T-cell (primary cell): Measurements from ENCODE around the gene ZSCAN1. TPM values are rescaled to one million over a fixed set of nuclear protein-coding genes. Genes with fewer than 3 reads are reported as not detected.

ENCODE experiments used
- ATAC-seq, 4 experiments: fragments of 200-7000 bp in 3 of 4; fragments of 150-1000 bp in 1 of 4; cut with Tn5 transposase; replicated peaks in 1 of 4; 1 replicate in 3 of 4; 2 replicates in 1 of 4; pipeline ENCODE4 v1.10.0; 2021; ENCODE audit warnings: moderate library complexity in 3 of 4, mild to moderate bottlenecking in 2 of 4, moderate number of reproducible peaks in 1 of 4
- CTCF ChIA-PET, 2 donors: fragments of 300-600 bp; sonication (Branson Sonifier 250); formaldehyde crosslinking; loops; one replicate each; lab custom pipeline; 2022; ENCODE audit warnings: antibody characterized with exemption in 2 of 2; lab: Charles Lee
- POLR2A ChIA-PET, 2 donors: fragments of 300-600 bp; sonication (Branson Sonifier 250); formaldehyde crosslinking; loops; one replicate each; lab custom pipeline; 2022; ENCODE audit warnings: antibody characterized with exemption in 2 of 2; lab: Charles Lee
- DNase-seq, 35 experiments: peaks; one replicate each; pipeline versions ENCODE4 v3.0.0 to v3.0.0-alpha.2; 2013 to 2023
- H3K27ac ChIP-seq: one replicate; pipeline ENCODE4 v1.5.1; 2013; ENCODE audit warnings: low read length
- H3K27me3 ChIP-seq, 2 experiments: replicated peaks in 1 of 2; 1 replicate in 1 of 2; 2 replicates in 1 of 2; pipeline versions ENCODE4 v1.6.1 to v1.7.0; 2013; ENCODE audit warnings: low read length in 1 of 2, mixed read lengths in 1 of 2; ENCODE audit not compliant: control insufficient read depth in 2 of 2, insufficient read depth in 2 of 2; ENCODE audit errors: extremely low read depth in 1 of 2
- H3K36me3 ChIP-seq, 2 donors: 1 replicate in 1 of 2; 2 replicates in 1 of 2; pipeline versions ENCODE4 v1.6.1 to v1.7.0; 2013; ENCODE audit warnings: low read length in 1 of 2; ENCODE audit not compliant: control insufficient read depth in 2 of 2, insufficient read depth in 1 of 2; ENCODE audit errors: extremely low read depth in 1 of 2
- H3K4me1 ChIP-seq, 2 experiments: 1 replicate in 1 of 2; 2 replicates in 1 of 2; pipeline versions ENCODE4 v1.6.1 to v1.7.0; 2013; ENCODE audit warnings: low read length in 2 of 2, mixed read lengths in 1 of 2; ENCODE audit not compliant: insufficient read depth in 2 of 2, control insufficient read depth in 1 of 2; ENCODE audit errors: extremely low read depth in 1 of 2
- H3K4me3 ChIP-seq, 2 donors: 1 replicate in 1 of 2; 2 replicates in 1 of 2; pipeline versions ENCODE4 v1.5.1 to v1.7.0; 2013; ENCODE audit warnings: mild to moderate bottlenecking in 2 of 2, low read length in 1 of 2, moderate library complexity in 1 of 2; ENCODE audit not compliant: control insufficient read depth in 1 of 2; ENCODE audit errors: extremely low read depth in 1 of 2
- H3K9me3 ChIP-seq: 2 replicates; pipeline ENCODE4 v1.7.0; 2013
- H3K27ac Mint-ChIP-seq, 2 donors: one replicate each; pipeline ENCODE4 v1.8.0; 2020 to 2021; ENCODE audit warnings: mild to moderate bottlenecking in 2 of 2, mixed read lengths in 2 of 2
- H3K27me3 Mint-ChIP-seq, 2 donors: one replicate each; pipeline ENCODE4 v1.8.0; 2021 to 2022; ENCODE audit warnings: mixed read lengths in 2 of 2
- H3K36me3 Mint-ChIP-seq: one replicate; pipeline ENCODE4 v1.8.0; 2021; ENCODE audit warnings: mixed read lengths
- H3K4me1 Mint-ChIP-seq, 3 donors: one replicate each; pipeline ENCODE4 v1.8.0; 2020 to 2022; ENCODE audit warnings: mixed read lengths in 3 of 3, mild to moderate bottlenecking in 1 of 3
- H3K4me3 Mint-ChIP-seq, 3 donors: one replicate each; pipeline ENCODE4 v1.8.0; 2020 to 2022; ENCODE audit warnings: mild to moderate bottlenecking in 3 of 3, mixed read lengths in 3 of 3, moderate library complexity in 3 of 3
- H3K9me3 Mint-ChIP-seq, 3 donors: one replicate each; pipeline ENCODE4 v1.8.0; 2020 to 2022; ENCODE audit warnings: mixed read lengths in 3 of 3
- WGBS: methylation state at CpG from one replicate; pipeline ENCODE4 v1.1.5; 2013; ENCODE audit warnings: missing lambda C conversion rate; ENCODE audit not compliant: insufficient coverage; 5-methylcytosine and 5-hydroxymethylcytosine counted together
- total RNA-seq, 35 experiments: library from RNA in 6 of 35; stranded (reverse) in 6 of 35; fragments of 120-200 nt in 1 of 35; gene quantifications; one replicate each; pipeline versions ENCODE4 v1.2.1 to v1.2.4 and lab custom pipeline; 2013 to 2026

The ZSCAN1 gene
- total RNA-seq, 5 donors from 2014 or later (not counting 1 experiment from before 2014, with no cell fraction given), result not detected

- no peak overlapping the region for H3K27ac Mint-ChIP-seq
- no peaks in the 10 kb centered on the region for H3K4me1 ChIP-seq
- no peak for ATAC-seq
- peaks cover 0 to 4% of the 10 kb centered on the region in 2 experiments for H3K27me3 ChIP-seq
- no peak overlapping the region for H3K4me3 Mint-ChIP-seq
- DNase-seq, result no peak
- ChIA-PET POLR2A (interaction anchor here in 1 of 2 donors (0.5 kb wide), 1 partner anchor 907 kb away, joined by 5 read pairs; no protein-coding TSS in a partner anchor), CTCF (no interaction called here)
- peaks cover 20% of the 10 kb centered on the region for H3K36me3 Mint-ChIP-seq
- WGBS, result no CpG with 5 or more reads among the region's 3 CpGs
- no peak overlapping the region for H3K4me3 ChIP-seq
- peaks cover 6 to 27% (median 23%) of the 10 kb centered on the region in 3 donors for H3K9me3 Mint-ChIP-seq
- H3K4me1 Mint-ChIP-seq, result no peaks in the 10 kb centered on the region
- peaks cover 4% of the 10 kb centered on the region for H3K9me3 ChIP-seq
- H3K36me3 ChIP-seq, result peaks cover 0 to 13% of the 10 kb centered on the region in 2 donors
- H3K27ac ChIP-seq, result no peak overlapping the region
- no peaks in the 10 kb centered on the region for H3K27me3 Mint-ChIP-seq
Measured at GRCh38 chr19:58083021-58083420, 49.2 kb downstream of the ZSCAN1 start.

- Histone ChIP-seq H3K9me3 (peaks cover 4% of the 10 kb centered on the region), H3K4me1 (no peaks in the 10 kb centered on the region), H3K27ac (no peak overlapping the region), H3K36me3 (peaks cover 0 to 15% of the 10 kb centered on the region in 2 donors), H3K4me3 (no peak overlapping the region), H3K27me3 (peaks cover 0 to 4% of the 10 kb centered on the region in 2 experiments)
- Mint-ChIP-seq H3K36me3 (peaks cover 21% of the 10 kb centered on the region), H3K4me3 (no peak overlapping the region), H3K9me3 (peaks cover 6 to 24% (median 22%) of the 10 kb centered on the region in 3 donors), H3K4me1 (no peaks in the 10 kb centered on the region), H3K27me3 (no peaks in the 10 kb centered on the region), H3K27ac (no peak overlapping the region)
- ChIA-PET POLR2A (no interaction called here), CTCF (no interaction called here)
- ATAC-seq (no peak), DNase-seq (no peak)
- WGBS, result 95% methylated on average over 66 of the region's 69 CpGs
Measured at GRCh38 chr19:58084596-58085347, 50.9 kb downstream of the ZSCAN1 start.

DNA sequence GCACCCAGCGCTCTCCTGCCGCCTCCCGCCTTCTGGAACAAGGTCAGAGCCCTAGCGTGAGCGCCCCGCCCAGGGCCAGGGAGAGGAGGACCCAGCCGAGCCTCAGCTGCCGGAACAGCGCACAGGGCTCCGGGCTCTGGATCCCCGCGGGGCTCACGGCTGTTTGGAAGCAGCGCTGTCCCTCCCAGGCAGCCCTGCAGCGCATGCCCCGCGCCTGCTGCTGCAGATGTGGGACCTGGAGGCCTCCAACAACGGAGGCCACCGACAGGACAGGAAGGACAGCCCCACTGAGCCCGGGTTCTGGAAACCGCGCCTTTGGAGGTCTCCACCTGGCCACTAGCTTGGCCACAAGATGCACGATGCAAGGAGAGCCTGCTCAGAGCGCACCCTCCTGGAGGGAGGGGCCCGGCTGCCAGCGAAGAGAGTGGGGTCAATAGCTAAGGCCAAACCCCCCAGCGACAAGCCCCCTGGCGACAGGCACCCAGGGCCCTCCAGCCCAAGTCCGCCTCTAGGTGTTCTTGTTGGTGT lies 51.6 kb downstream of the ZSCAN1 start:
- no peak overlapping the region for H3K27ac ChIP-seq
- peaks cover 0 to 4% of the 10 kb centered on the region in 2 experiments for H3K27me3 ChIP-seq
- peak overlapping the region in 1 of 2 donors; percentile 27 for H3K4me3 ChIP-seq
- Mint-ChIP-seq H3K4me1 (no peaks in the 10 kb centered on the region), H3K4me3 (no peak overlapping the region), H3K27ac (no peak overlapping the region), H3K9me3 (peaks cover 6 to 18% (median 16%) of the 10 kb centered on the region in 3 donors), H3K36me3 (peaks cover 21% of the 10 kb centered on the region), H3K27me3 (no peaks in the 10 kb centered on the region)
- H3K9me3 ChIP-seq, result peaks cover 4% of the 10 kb centered on the region
- H3K36me3 ChIP-seq, result peaks cover 0 to 15% of the 10 kb centered on the region in 2 donors
- ChIA-PET POLR2A (no interaction called here), CTCF (no interaction called here)
- no peaks in the 10 kb centered on the region for H3K4me1 ChIP-seq
- 92% methylated on average over 25 of the region's 29 CpGs for WGBS
- no peak for ATAC-seq
- no peak for DNase-seq

DNA sequence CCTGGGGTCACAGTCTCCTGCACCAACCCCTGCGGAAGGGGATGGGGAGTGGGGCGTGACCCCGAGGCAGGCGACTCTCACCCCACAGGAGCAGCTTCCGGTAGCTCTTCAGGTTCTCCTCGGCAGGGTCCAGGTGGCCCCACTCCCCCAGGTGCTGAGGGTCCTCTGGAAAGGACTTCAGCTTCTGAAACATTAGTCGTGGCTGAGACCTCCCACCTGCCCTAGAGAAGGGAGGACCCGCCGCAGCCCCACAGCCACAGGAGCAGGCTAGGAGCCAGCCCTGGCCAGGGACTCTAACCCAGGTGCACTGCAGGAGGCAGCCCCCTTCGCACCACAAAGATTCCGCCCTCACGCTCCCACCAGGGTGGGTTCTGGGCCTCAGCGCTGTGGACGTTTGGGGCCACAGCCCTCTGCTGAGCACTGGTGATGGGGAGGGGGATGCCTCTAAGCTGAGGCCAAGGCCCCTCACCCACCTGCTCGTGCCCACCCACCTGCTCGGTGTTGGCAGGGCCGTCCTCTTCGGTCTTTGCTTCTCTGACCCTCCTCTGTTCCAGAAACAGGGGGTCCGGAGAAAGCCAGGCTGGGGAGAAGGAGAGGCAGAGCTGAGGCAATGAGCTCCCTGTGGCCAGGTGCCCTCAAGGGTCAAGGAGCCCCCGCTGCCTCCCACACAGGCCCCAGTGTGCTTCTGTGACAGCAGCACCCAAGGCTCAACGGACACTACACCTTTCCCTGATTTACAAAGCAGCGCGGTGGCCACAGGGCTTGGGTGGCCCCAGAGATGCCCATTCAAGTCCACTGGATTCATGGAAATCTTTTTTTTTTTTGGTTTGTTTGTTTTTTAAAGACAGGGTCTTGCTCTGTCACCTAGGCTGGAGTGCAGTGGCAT lies 53.2 kb downstream of the ZSCAN1 start:
- POLR2A ChIA-PET, result interaction anchor here in 1 of 2 donors (0.6 kb wide), 1 partner anchor 53 kb away, joined by 5 read pairs; no protein-coding TSS in a partner anchor
- no peak overlapping the region for H3K27ac Mint-ChIP-seq

DNA sequence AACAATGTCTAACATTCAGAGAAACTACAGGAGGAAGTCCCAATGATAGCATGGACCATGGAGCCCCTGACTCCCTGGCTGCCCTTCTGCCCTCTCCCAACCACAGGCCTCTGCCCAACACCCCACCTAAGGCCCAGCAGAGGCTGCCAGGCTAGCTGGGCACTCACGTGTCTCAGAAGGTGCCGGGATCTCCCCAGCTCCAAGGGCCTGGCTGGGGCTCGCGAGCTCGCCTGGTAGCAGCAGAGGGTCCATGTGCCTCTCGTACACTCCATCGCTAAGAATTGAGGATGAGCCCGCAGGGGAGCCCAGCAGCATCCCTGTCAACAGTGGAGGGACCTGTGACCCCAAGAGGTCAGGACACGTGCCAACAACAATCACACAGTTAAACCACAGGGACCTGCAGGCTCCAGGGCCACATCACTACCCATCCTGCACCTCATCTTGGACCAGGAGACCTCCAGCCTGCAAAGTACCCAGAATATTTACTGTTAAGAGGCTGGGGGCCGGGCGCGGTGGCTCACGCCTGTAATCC lies 54.8 kb downstream of the ZSCAN1 start:
- Histone ChIP-seq H3K4me1 (no peaks in the 10 kb centered on the region), H3K9me3 (peaks cover 3% of the 10 kb centered on the region), H3K27ac (no peak overlapping the region), H3K27me3 (peaks cover 0 to 4% of the 10 kb centered on the region in 2 experiments), H3K4me3 (peak overlapping the region in 1 of 2 donors; percentile 2), H3K36me3 (peaks cover 0 to 15% of the 10 kb centered on the region in 2 donors)
- peaks cover 0 to 14% (median 6%) of the 10 kb centered on the region in 3 donors for H3K9me3 Mint-ChIP-seq
- DNase-seq, result no peak
- H3K27me3 Mint-ChIP-seq, result no peaks in the 10 kb centered on the region
- no peaks in the 10 kb centered on the region for H3K4me1 Mint-ChIP-seq
- POLR2A ChIA-PET, result no interaction called here
- no peak overlapping the region for H3K27ac Mint-ChIP-seq
- no peak overlapping the region for H3K4me3 Mint-ChIP-seq
- no peak for ATAC-seq
- peaks cover 19% of the 10 kb centered on the region for H3K36me3 Mint-ChIP-seq
- 96% methylated on average over 8 of the region's 13 CpGs for WGBS
- CTCF ChIA-PET, result no interaction called here

More for the DNA sequence above, 53.2 kb downstream of the ZSCAN1 start:
- Mint-ChIP-seq H3K4me1 (no peaks in the 10 kb centered on the region), H3K36me3 (peaks cover 21% of the 10 kb centered on the region), H3K9me3 (peaks cover 0 to 11% (median 6%) of the 10 kb centered on the region in 3 donors), H3K27me3 (no peaks in the 10 kb centered on the region), H3K4me3 (no peak overlapping the region)
- Histone ChIP-seq H3K4me3 (no peak overlapping the region), H3K4me1 (no peaks in the 10 kb centered on the region), H3K36me3 (peaks cover 0 to 15% of the 10 kb centered on the region in 2 donors), H3K27me3 (peaks cover 0 to 4% of the 10 kb centered on the region in 2 experiments), H3K9me3 (peaks cover 4% of the 10 kb centered on the region), H3K27ac (no peak overlapping the region)
- CTCF ChIA-PET, result interaction anchor here in 1 of 2 donors (0.7 kb wide), 1 partner anchor 264 kb away, joined by 3 read pairs; no protein-coding TSS in a partner anchor
- ATAC-seq (no peak), DNase-seq (no peak)
- 95% methylated on average over 5 of the region's 23 CpGs for WGBS

DNA sequence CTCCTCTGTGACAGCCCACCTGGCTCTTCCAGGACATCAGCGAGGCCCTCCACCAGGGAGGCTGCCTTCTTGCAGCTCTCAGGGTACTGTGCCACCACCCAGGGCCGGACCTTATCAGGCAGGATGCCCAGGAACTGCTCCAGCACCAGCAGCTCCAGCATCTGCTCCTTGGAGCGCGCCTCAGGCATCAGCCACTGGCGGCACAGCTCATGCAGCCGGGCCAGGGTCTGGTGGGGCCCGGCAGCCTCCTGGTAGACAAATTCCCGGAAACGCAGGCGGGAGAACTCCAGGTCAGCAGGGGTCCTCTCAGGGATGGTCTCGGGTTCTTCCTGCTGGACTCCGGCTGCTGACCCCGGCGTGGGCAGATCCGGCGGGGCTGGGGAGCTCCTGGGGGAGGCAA lies 56.0 kb downstream of the ZSCAN1 start:
- ATAC-seq (no peak), DNase-seq (no peak)
- peaks cover 0 to 11% of the 10 kb centered on the region in 2 donors for H3K36me3 ChIP-seq
- no peak overlapping the region for H3K27ac ChIP-seq
- H3K9me3 Mint-ChIP-seq, result peaks cover 0 to 9% (median 3%) of the 10 kb centered on the region in 3 donors
- H3K4me1 ChIP-seq, result no peaks in the 10 kb centered on the region
- ChIA-PET CTCF (no interaction called here), POLR2A (no interaction called here)
- H3K4me1 Mint-ChIP-seq, result no peaks in the 10 kb centered on the region
- H3K4me3 Mint-ChIP-seq, result no peak overlapping the region
- H3K36me3 Mint-ChIP-seq, result peaks cover 13% of the 10 kb centered on the region
- WGBS, result 94% methylated on average over 16 of the region's 16 CpGs
- H3K27ac Mint-ChIP-seq, result no peak overlapping the region
- no peaks in the 10 kb centered on the region for H3K9me3 ChIP-seq
- no peaks in the 10 kb centered on the region for H3K27me3 Mint-ChIP-seq
- no peak overlapping the region for H3K4me3 ChIP-seq
- peaks cover 0 to 4% of the 10 kb centered on the region in 2 experiments for H3K27me3 ChIP-seq
